ENCODE results near the gene FGF16. TPM values are rescaled to one million over a fixed set of nuclear protein-coding genes. Genes with fewer than 3 reads are reported as not detected.

FGF16 gene
- total and polyA plus RNA-seq, 2 of the 8 experiments (the other 6 are each of a cell fraction or from before 2014, with no cell fraction given) = 0.50 to 1.4 TPM

DNA sequence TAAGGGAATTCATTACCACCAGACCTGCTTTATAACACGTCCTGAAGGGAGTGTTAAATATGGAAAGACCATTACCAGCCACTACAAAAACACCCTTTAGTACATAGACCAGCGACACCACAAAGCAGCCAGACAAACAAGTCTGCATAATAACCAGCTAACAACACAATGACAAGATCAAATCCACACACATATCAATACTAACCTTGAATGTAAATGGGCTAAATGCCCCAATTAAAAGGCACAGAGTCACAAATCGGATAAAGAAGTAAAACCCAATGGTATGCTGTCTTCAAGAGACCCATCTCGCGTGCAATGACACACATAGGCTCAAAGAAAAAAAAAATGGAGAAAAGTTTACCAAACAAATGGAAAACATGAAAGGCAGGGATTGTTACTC lies 36.9 kb downstream of the FGF16 start:
- H2BK15ac ChIP-seq (ENCODE audit: low read length) = no peak overlapping the region
- no peaks in the 10 kb centered on the region for H3K27me3 ChIP-seq (replicated peaks in 1 of 4; ENCODE audit: control insufficient read depth in 3 of 4, extremely low read depth in 1 of 4, insufficient read depth in 3 of 4, low read length in 3 of 4)
- no peak overlapping the region for H3K56ac ChIP-seq (replicated peaks; ENCODE audit: insufficient read length, low read depth, low read length)
- H3K4me1 ChIP-seq (replicated peaks in 1 of 4; ENCODE audit: control insufficient read depth in 3 of 4, insufficient read depth in 4 of 4, low read length in 3 of 4) = no peaks in the 10 kb centered on the region
- no peak overlapping the region for H3K18ac ChIP-seq (ENCODE audit: extremely low read depth, low read length)
- H3K27ac ChIP-seq (ENCODE audit: low read depth, low read length) = no peak overlapping the region
- no peaks in the 10 kb centered on the region for H3K23me2 ChIP-seq (ENCODE audit: low read depth, low read length)
- H2AFZ ChIP-seq (ENCODE audit: low read length) = no peak overlapping the region
- no peaks in the 10 kb centered on the region for H3K79me2 ChIP-seq (ENCODE audit: control insufficient read depth in 1 of 2, insufficient read depth in 2 of 2, low read length in 2 of 2)
- no peak overlapping the region for H4K8ac ChIP-seq (ENCODE audit: extremely low read depth, insufficient read depth, low read length)
- 91% methylated on average over 5 of the region's 5 CpGs; no CpG with 5 or more reads in 1 of the 2 experiments for WGBS, 2 experiments (ENCODE audit: extremely low coverage in 1 of 2, insufficient coverage in 1 of 2, insufficient read length in 1 of 2, insufficient replicate concordance in 2 of 2, low coverage in 1 of 2, low lambda C conversion rate in 2 of 2, missing lambda C conversion rate in 1 of 2)
- no peak for FAIRE-seq
- H2AK5ac ChIP-seq (ENCODE audit: low read depth, low read length) = no peak overlapping the region
- H3K36me3 ChIP-seq (ENCODE audit: control insufficient read depth in 2 of 4, insufficient read depth in 4 of 4, low read length in 3 of 4) = no peaks in the 10 kb centered on the region
- POLR2A ChIA-PET (ENCODE audit: partially characterized antibody) = no interaction called here
- H3K4ac ChIP-seq (replicated peaks; ENCODE audit: insufficient read length, low read depth, low read length) = no peak overlapping the region
- no peak overlapping the region for H2BK120ac ChIP-seq (replicated peaks; ENCODE audit: low read depth, low read length)
- no peak overlapping the region for H2BK12ac ChIP-seq (ENCODE audit: low read depth, low read length)
- H2BK20ac ChIP-seq (ENCODE audit: low read length) = no peak overlapping the region
- TF ChIP-seq CHD2 (IDR thresholded peaks at IDR 0.05; ENCODE audit: low read length) = no peak
- no peak for TF ChIP-seq JUN (IDR thresholded peaks at IDR 0.05; ENCODE audit: low read depth, low read length)
- no peak for TF ChIP-seq TEAD4 (IDR thresholded peaks at IDR 0.05; ENCODE audit: low read depth, low read length)
- no peak for TF ChIP-seq POU5F1 (IDR thresholded peaks at IDR 0.05; ENCODE audit: low read depth, low read length)
- TF ChIP-seq CBX5 (IDR thresholded peaks at IDR 0.05; ENCODE audit: low read depth, low read length) = no peak
- no peak for TF ChIP-seq CHD1 (IDR thresholded peaks at IDR 0.05; ENCODE audit: low read depth, low read length)
- TF ChIP-seq, protein P1, sequence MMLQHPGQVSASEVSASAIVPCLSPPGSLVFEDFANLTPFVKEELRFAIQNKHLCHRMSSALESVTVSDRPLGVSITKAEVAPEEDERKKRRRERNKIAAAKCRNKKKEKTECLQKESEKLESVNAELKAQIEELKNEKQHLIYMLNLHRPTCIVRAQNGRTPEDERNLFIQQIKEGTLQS (IDR thresholded peaks at IDR 0.05; ENCODE audit: insufficient read depth, low read depth, low read length) = no peak
- TF ChIP-seq TCF12 (IDR thresholded peaks at IDR 0.05; ENCODE audit: low read depth, low read length) = no peak
- no peak overlapping the region for H3K4me3 ChIP-seq (ENCODE audit: extremely low read depth in 1 of 4, insufficient read depth in 2 of 4, low read depth in 3 of 4, low read length in 4 of 4)
- no peak overlapping the region for H4K5ac ChIP-seq (ENCODE audit: insufficient read length, low read depth, low read length)
- no peak overlapping the region for H3K4me2 ChIP-seq (ENCODE audit: insufficient read depth in 1 of 2, low read depth in 2 of 2, low read length in 2 of 2)
- H2BK5ac ChIP-seq (ENCODE audit: low read depth, low read length) = no peak overlapping the region
- H3K9me3 ChIP-seq (ENCODE audit: insufficient read depth in 2 of 2, low read depth in 1 of 2, low read length in 1 of 2) = no peaks in the 10 kb centered on the region
- no peak overlapping the region for H3K14ac ChIP-seq (ENCODE audit: insufficient read length)
- CTCF ChIA-PET (ENCODE audit: partially characterized antibody) = no interaction called here
- no peaks in the 10 kb centered on the region for H4K20me1 ChIP-seq (replicated peaks in 1 of 2; ENCODE audit: control insufficient read depth in 1 of 2, insufficient read depth in 2 of 2, low read length in 2 of 2)
- H3K79me1 ChIP-seq (ENCODE audit: low read depth, low read length) = no peaks in the 10 kb centered on the region
- no peak for DNase-seq (ENCODE audit: low read depth in 1 of 2, low spot score in 2 of 2)
- H3K9ac ChIP-seq (replicated peaks in 1 of 4; ENCODE audit: extremely low read depth in 1 of 4, low read depth in 3 of 4, low read length in 3 of 4) = no peak overlapping the region
- no peak overlapping the region for H4K91ac ChIP-seq (replicated peaks; ENCODE audit: insufficient read length, low read length)
- no peak overlapping the region for H3K23ac ChIP-seq (ENCODE audit: insufficient read length)
